H1 (cell line): ENCODE data around the gene OSBPL3. TPM values are rescaled to one million over a fixed set of nuclear protein-coding genes. Genes with fewer than 3 reads are reported as not detected.

Source experiments
- CTCF ChIA-PET: fragments of 300-600 bp; sonication (Branson Sonifier 250); formaldehyde crosslinking; loops from one replicate; lab custom pipeline; 2021; ENCODE audit not compliant: partially characterized antibody; lab: Charles Lee
- POLR2A ChIA-PET: fragments of 300-600 bp; sonication (Branson Sonifier 250); formaldehyde crosslinking; loops from one replicate; lab custom pipeline; 2021; ENCODE audit warnings: inconsistent platforms; ENCODE audit not compliant: partially characterized antibody; lab: Charles Lee
- DNase-seq, 2 experiments: peaks; one replicate each; pipeline versions ENCODE4 v3.0.0 to v3.0.0-alpha.2; 2010 to 2022; ENCODE audit warnings: low spot score in 2 of 2, low read depth in 1 of 2, mixed read lengths in 1 of 2
- FAIRE-seq: peaks from 2 replicates; lab custom pipeline; 2011; peaks lifted over from hg19 to GRCh38; lab: Jason Lieb, UNC
- H2AFZ ChIP-seq: 2 replicates; pipeline ENCODE4 v1.8.1; 2012; ENCODE audit warnings: low read length, inconsistent platforms
- H2AK5ac ChIP-seq: 2 replicates; pipeline ENCODE4 v1.6.1; 2013; ENCODE audit warnings: low read depth, low read length
- H2BK120ac ChIP-seq: replicated peaks from 2 replicates; pipeline ENCODE3; 2013; ENCODE audit warnings: low read depth, low read length, inconsistent platforms
- H2BK12ac ChIP-seq: 2 replicates; pipeline ENCODE4 v1.6.1; 2013; ENCODE audit warnings: low read depth, low read length
- H2BK15ac ChIP-seq: 2 replicates; pipeline ENCODE4 v1.6.1; 2013; ENCODE audit warnings: low read length
- H2BK20ac ChIP-seq: 2 replicates; pipeline ENCODE4 v1.6.1; 2013; ENCODE audit warnings: low read length
- H2BK5ac ChIP-seq: 2 replicates; pipeline ENCODE4 v1.6.1; 2013; ENCODE audit warnings: low read depth, low read length
- H3K14ac ChIP-seq: 2 replicates; pipeline ENCODE4 v1.6.1; 2013; ENCODE audit warnings: inconsistent platforms; ENCODE audit not compliant: insufficient read length
- H3K18ac ChIP-seq: 2 replicates; pipeline ENCODE4 v1.6.1; 2013; ENCODE audit warnings: low read length; ENCODE audit errors: extremely low read depth
- H3K23ac ChIP-seq: 2 replicates; pipeline ENCODE4 v1.6.1; 2013; ENCODE audit warnings: inconsistent platforms; ENCODE audit not compliant: insufficient read length
- H3K23me2 ChIP-seq: 2 replicates; pipeline ENCODE4 v1.6.1; 2013; ENCODE audit warnings: low read depth, low read length
- H3K27ac ChIP-seq: 2 replicates; pipeline ENCODE4 v1.6.1; 2011; ENCODE audit warnings: low read depth, low read length, inconsistent platforms
- H3K27me3 ChIP-seq, 4 experiments: replicated peaks in 1 of 4; 1 replicate in 1 of 4; 2 replicates in 3 of 4; pipeline versions ENCODE4 v1.6.1 to v1.8.1; 2011 to 2013; ENCODE audit warnings: low read length in 3 of 4, mild to moderate bottlenecking in 3 of 4, inconsistent platforms in 2 of 4, mixed read lengths in 2 of 4, moderate library complexity in 1 of 4; ENCODE audit not compliant: control insufficient read depth in 3 of 4, insufficient read depth in 3 of 4; ENCODE audit errors: extremely low read depth in 1 of 4
- H3K36me3 ChIP-seq, 4 experiments: 2 replicates each; pipeline versions ENCODE4 v1.6.1 to v1.8.1; 2011 to 2013; ENCODE audit warnings: mild to moderate bottlenecking in 4 of 4, low read length in 3 of 4, moderate library complexity in 2 of 4, control low read depth in 1 of 4, inconsistent platforms in 1 of 4; ENCODE audit not compliant: insufficient read depth in 4 of 4, control insufficient read depth in 2 of 4
- H3K4ac ChIP-seq: replicated peaks from 2 replicates; pipeline ENCODE3; 2013; ENCODE audit warnings: low read length, low read depth, mixed read lengths, inconsistent platforms; ENCODE audit not compliant: insufficient read length
- H3K4me1 ChIP-seq, 4 experiments: replicated peaks in 1 of 4; 1 replicate in 1 of 4; 2 replicates in 3 of 4; pipeline versions ENCODE4 v1.6.1 to v1.8.1; 2011 to 2013; ENCODE audit warnings: low read length in 3 of 4, inconsistent platforms in 2 of 4, mixed read lengths in 1 of 4; ENCODE audit not compliant: insufficient read depth in 4 of 4, control insufficient read depth in 3 of 4
- H3K4me2 ChIP-seq, 2 experiments: 2 replicates each; pipeline versions ENCODE4 v1.6.1 to v1.8.1; 2011 to 2013; ENCODE audit warnings: low read depth in 2 of 2, low read length in 2 of 2, control low read depth in 1 of 2, inconsistent platforms in 1 of 2, mild to moderate bottlenecking in 1 of 2; ENCODE audit not compliant: insufficient read depth in 1 of 2
- H3K4me3 ChIP-seq, 4 experiments: fragments of 200-600, 300-600 bp in 1 of 4; sonication (generic), shearing (Covaris generic), sonication (Bioruptor Twin) in 1 of 4; 2 replicates each; pipeline versions ENCODE4 v1.5.1 to v1.8.1; 2011 to 2016; ENCODE audit warnings: low read length in 4 of 4, low read depth in 3 of 4, control low read depth in 2 of 4, inconsistent platforms in 2 of 4, mild to moderate bottlenecking in 2 of 4, mixed read lengths in 1 of 4, moderate library complexity in 1 of 4; ENCODE audit not compliant: insufficient read depth in 2 of 4; ENCODE audit errors: extremely low read depth in 1 of 4
- H3K56ac ChIP-seq: replicated peaks from 2 replicates; pipeline ENCODE3; 2013; ENCODE audit warnings: low read depth, mild to moderate bottlenecking, mixed read lengths, low read length, inconsistent platforms; ENCODE audit not compliant: insufficient read length
- H3K79me1 ChIP-seq: 2 replicates; pipeline ENCODE4 v1.6.1; 2013; ENCODE audit warnings: low read depth, low read length, control low read depth
- H3K79me2 ChIP-seq, 2 experiments: 2 replicates each; pipeline versions ENCODE4 v1.6.1 to v1.8.1; 2012 to 2013; ENCODE audit warnings: low read length in 2 of 2, mild to moderate bottlenecking in 2 of 2, inconsistent platforms in 1 of 2; ENCODE audit not compliant: insufficient read depth in 2 of 2, control insufficient read depth in 1 of 2
- H3K9ac ChIP-seq, 4 experiments: replicated peaks in 1 of 4; 1 replicate in 1 of 4; 2 replicates in 3 of 4; pipeline versions ENCODE4 v1.6.1 to v1.8.1; 2011 to 2013; ENCODE audit warnings: low read depth in 3 of 4, low read length in 3 of 4, control low read depth in 2 of 4, mild to moderate bottlenecking in 2 of 4, moderate library complexity in 2 of 4, inconsistent platforms in 1 of 4; ENCODE audit errors: extremely low read depth in 1 of 4
- H3K9me3 ChIP-seq, 2 experiments: 2 replicates each; pipeline versions ENCODE4 v1.6.1 to v1.8.1; 2012 to 2013; ENCODE audit warnings: mild to moderate bottlenecking in 2 of 2, moderate library complexity in 2 of 2, control low read depth in 1 of 2, inconsistent platforms in 1 of 2, low read depth in 1 of 2, low read length in 1 of 2, mixed read lengths in 1 of 2; ENCODE audit not compliant: insufficient read depth in 2 of 2
- H4K20me1 ChIP-seq, 2 experiments: replicated peaks in 1 of 2; 2 replicates each; pipeline versions ENCODE3 to v1.8.1; 2011 to 2013; ENCODE audit warnings: inconsistent platforms in 2 of 2, low read length in 2 of 2, mild to moderate bottlenecking in 1 of 2; ENCODE audit not compliant: insufficient read depth in 2 of 2, control insufficient read depth in 1 of 2
- H4K5ac ChIP-seq: 2 replicates; pipeline ENCODE4 v1.6.1; 2013; ENCODE audit warnings: low read length, low read depth, mixed read lengths, inconsistent platforms; ENCODE audit not compliant: insufficient read length
- H4K8ac ChIP-seq: 2 replicates; pipeline ENCODE4 v1.8.0; 2013; ENCODE audit warnings: mild to moderate bottlenecking, moderate library complexity, low read length, inconsistent platforms; ENCODE audit not compliant: insufficient read depth; ENCODE audit errors: extremely low read depth
- H4K91ac ChIP-seq: replicated peaks from 2 replicates; pipeline ENCODE3; 2013; ENCODE audit warnings: low read length, mixed read lengths, inconsistent platforms; ENCODE audit not compliant: insufficient read length
- CBX8 ChIP-seq: fragments of 300-800, 300-1000 bp; sonication (generic); IDR thresholded peaks from 2 replicates; pipeline ENCODE4 v1.7.1; 2016; ENCODE audit warnings: low read depth, low read length, borderline replicate concordance
- CREB1 ChIP-seq: IDR thresholded peaks from 2 replicates; pipeline ENCODE4 v1.6.1; 2012; ENCODE audit warnings: inconsistent platforms
- CTCF ChIP-seq, 3 experiments: IDR thresholded peaks; 1 replicate in 2 of 3; 2 replicates in 1 of 3; pipeline versions ENCODE4 v1.5.1 to v1.6.1; 2011; ENCODE audit warnings: low read length in 3 of 3, mild to moderate bottlenecking in 3 of 3, inconsistent platforms in 2 of 3, low read depth in 1 of 3, moderate library complexity in 1 of 3; ENCODE audit not compliant: insufficient read depth in 1 of 3; ENCODE audit errors: control extremely low read depth in 1 of 3
- NANOG ChIP-seq: IDR thresholded peaks from 2 replicates; pipeline ENCODE4 v1.6.1; 2011; ENCODE audit warnings: low read length, low read depth, mild to moderate bottlenecking, inconsistent platforms; ENCODE audit not compliant: insufficient read depth, poor library complexity, severe bottlenecking
- POU5F1 ChIP-seq: IDR thresholded peaks from 2 replicates; pipeline ENCODE4 v1.6.1; 2011; ENCODE audit warnings: low read depth, mild to moderate bottlenecking, low read length, moderate library complexity
- TEAD4 ChIP-seq: IDR thresholded peaks from 2 replicates; pipeline ENCODE4 v1.6.1; 2012; ENCODE audit warnings: low read depth, low read length, inconsistent platforms, mixed read lengths
- WGBS, 2 experiments: shearing (Covaris generic) in 1 of 2; methylation state at CpG; one replicate each; pipeline versions ENCODE4 v1.1.6 to v1.1.7; 2013 to 2015; ENCODE audit warnings: low lambda C conversion rate in 2 of 2, mixed read lengths in 2 of 2, inconsistent platforms in 1 of 2, low coverage in 1 of 2, missing lambda C conversion rate in 1 of 2; ENCODE audit not compliant: insufficient replicate concordance in 2 of 2, insufficient coverage in 1 of 2, insufficient read length in 1 of 2; ENCODE audit errors: extremely low coverage in 1 of 2, missing lambda C conversion rate in 1 of 2; 5-methylcytosine and 5-hydroxymethylcytosine counted together
- polyA plus RNA-seq, 7 experiments: library from polyadenylated mRNA; depleted of rRNA in 3 of 7; stranded (reverse) in 5 of 7; unstranded in 2 of 7; fragments of >200 nt in 5 of 7; fragments of 200-250 nt in 2 of 7; gene quantifications; 1 replicate in 5 of 7; 2 replicates in 1 of 7; 4 replicates in 1 of 7; pipeline versions ENCODE4 v1.2.1 to v1.2.3, GENCODE V29; 2011 to 2013; ENCODE audit warnings: missing spikeins in 2 of 7, mixed read lengths in 2 of 7
- total RNA-seq: library from RNA; stranded (reverse); fragmentation: NEBNext Ultra II Directional; extraction: Animal tissue kit (Norgen Biotek cat#: 25700); gene quantifications from 2 replicates; pipeline ENCODE4 v1.2.1, GENCODE V29; 2021

Gene OSBPL3
- total and polyA plus RNA-seq, 2 of the 8 experiments (the other 6 are each of a cell fraction or from before 2014, with no cell fraction given) = 2.8 to 13.9 TPM

DNA sequence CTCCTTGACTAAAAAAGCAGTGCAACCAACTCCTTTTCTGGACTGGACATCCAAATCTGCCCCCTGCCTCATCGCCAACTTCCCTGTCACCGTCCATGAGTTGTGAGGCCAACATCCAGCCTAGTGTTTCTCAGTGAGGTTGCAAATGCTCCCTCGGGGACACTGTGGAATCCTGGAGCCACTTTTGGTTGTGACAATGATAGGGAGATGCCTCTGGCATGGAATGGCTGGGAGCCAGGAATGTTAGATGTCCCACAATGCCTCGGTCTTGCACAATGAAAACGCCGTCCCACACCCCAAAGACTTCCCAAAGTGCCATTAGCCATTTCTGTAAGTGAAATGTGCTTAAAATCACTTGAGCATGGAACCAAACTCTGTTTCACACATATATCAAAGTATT is 105.2 kb downstream of the OSBPL3 start:
- no peak overlapping the region for H2BK120ac ChIP-seq
- H3K4ac ChIP-seq = no peak overlapping the region
- H3K27ac ChIP-seq = no peak overlapping the region
- CTCF ChIA-PET = no interaction called here
- POLR2A ChIA-PET = no interaction called here
- no peak overlapping the region for H2BK20ac ChIP-seq
- no peaks in the 10 kb centered on the region for H3K27me3 ChIP-seq
- no peak overlapping the region for H2BK15ac ChIP-seq
- no peaks in the 10 kb centered on the region for H3K79me2 ChIP-seq
- H3K4me2 ChIP-seq = no peak overlapping the region
- H4K20me1 ChIP-seq = no peaks in the 10 kb centered on the region
- H3K79me1 ChIP-seq = no peaks in the 10 kb centered on the region
- no peak for DNase-seq
- no peak overlapping the region for H2BK12ac ChIP-seq
- H3K4me3 ChIP-seq = no peak overlapping the region
- H3K9ac ChIP-seq = no peak overlapping the region
- no peak overlapping the region for H3K56ac ChIP-seq
- no peak overlapping the region for H2AFZ ChIP-seq
- no peak for FAIRE-seq
- no peak overlapping the region for H3K14ac ChIP-seq
- H2AK5ac ChIP-seq = no peak overlapping the region
- H4K5ac ChIP-seq = no peak overlapping the region
- no peak overlapping the region for H4K91ac ChIP-seq
- no peak overlapping the region for H2BK5ac ChIP-seq
- WGBS, 2 experiments = 82% methylated on average over 6 of the region's 6 CpGs; no CpG with 5 or more reads in 1 of the 2 experiments
- no peaks in the 10 kb centered on the region for H3K9me3 ChIP-seq
- no peak overlapping the region for H4K8ac ChIP-seq
- no peaks in the 10 kb centered on the region for H3K36me3 ChIP-seq
- H3K18ac ChIP-seq = no peak overlapping the region
- peaks cover 3 to 21% (median 12%) of the 10 kb centered on the region in 4 experiments; a peak in 5 of 7 replicates for H3K4me1 ChIP-seq
- no peak overlapping the region for H3K23ac ChIP-seq
- H3K23me2 ChIP-seq = no peaks in the 10 kb centered on the region; the same call in 1 of the 2 replicates
- no peak for TF ChIP-seq NANOG
- TF ChIP-seq CREB1 = no peak
- TF ChIP-seq CTCF (IDR thresholded peaks at IDR 0.05; ENCODE audit: control extremely low read depth in 1 of 3, insufficient read depth in 1 of 3, low read depth in 1 of 3, low read length in 3 of 3) = no peak
- TF ChIP-seq CBX8 = no peak
- no peak for TF ChIP-seq TEAD4
- no peak for TF ChIP-seq POU5F1
